ENCODE data around the gene NAP1L4.

The NAP1L4 gene

GRCh38 chr11:2992234-2992996 lies at the start of gene NAP1L4:
TSS of gene NAP1L4 (minus strand) at chr11:2992329. CDS start at chr11:2979220, 13,109 bp downstream.
- TF ChIP-seq CTCF (IDR thresholded peaks at IDR 0.05; ENCODE audit: low read depth, low read length) = no peak
- H3K4me3 ChIP-seq (replicated peaks in 1 of 2; ENCODE audit: low read depth in 2 of 2, low read length in 2 of 2) = peak within 1 kb of the TSS; percentile 76 to 87
- DNase-seq (ENCODE audit: low read depth in 2 of 2) = peak; percentile 97

GRCh38 chr11:3040881-3041280 lies 48.8 kb upstream of the NAP1L4 start:
- DNase-seq (ENCODE audit: low read depth in 2 of 2) = no peak
- TF ChIP-seq CTCF (IDR thresholded peaks at IDR 0.05; ENCODE audit: low read depth, low read length) = no peak
- no peak overlapping the region for H3K4me3 ChIP-seq (replicated peaks in 1 of 2; ENCODE audit: low read depth in 2 of 2, low read length in 2 of 2)

- TF ChIP-seq CTCF (IDR thresholded peaks at IDR 0.05; ENCODE audit: low read depth, low read length) = no peak
- DNase-seq (ENCODE audit: low read depth in 2 of 2) = no peak
- no peak overlapping the region for H3K4me3 ChIP-seq (replicated peaks in 1 of 2; ENCODE audit: low read depth in 2 of 2, low read length in 2 of 2)
Measured at GRCh38 chr11:3037945-3038271, 45.8 kb upstream of the NAP1L4 start.

GRCh38 chr11:3037040-3037944 lies 45.2 kb upstream of the NAP1L4 start:
- TF ChIP-seq CTCF (IDR thresholded peaks at IDR 0.05; ENCODE audit: low read depth, low read length) = peak; percentile 79
- H3K4me3 ChIP-seq (replicated peaks in 1 of 2; ENCODE audit: low read depth in 2 of 2, low read length in 2 of 2) = no peak overlapping the region
- peak; percentile 75 to 80 for DNase-seq (ENCODE audit: low read depth in 2 of 2)

- DNase-seq (ENCODE audit: low read depth in 2 of 2) = no peak
- no peak for TF ChIP-seq CTCF (IDR thresholded peaks at IDR 0.05; ENCODE audit: low read depth, low read length)
- H3K4me3 ChIP-seq (replicated peaks in 1 of 2; ENCODE audit: low read depth in 2 of 2, low read length in 2 of 2) = no peak overlapping the region
Measured at GRCh38 chr11:3036419-3036818, 44.3 kb upstream of the NAP1L4 start.

GRCh38 chr11:3035333-3035732 lies 43.2 kb upstream of the NAP1L4 start:
- H3K4me3 ChIP-seq (replicated peaks in 1 of 2; ENCODE audit: low read depth in 2 of 2, low read length in 2 of 2) = no peak overlapping the region
- no peak for TF ChIP-seq CTCF (IDR thresholded peaks at IDR 0.05; ENCODE audit: low read depth, low read length)
- no peak for DNase-seq (ENCODE audit: low read depth in 2 of 2)
